Mononuclear cell (primary cell): ENCODE results near the gene C3orf22. TPM values are rescaled to one million over a fixed set of nuclear protein-coding genes. Genes with fewer than 3 reads are reported as not detected.

ENCODE experiments used
- H3K27me3 ChIP-seq: 2 replicates; pipeline ENCODE4 v1.6.0; 2011; ENCODE audit warnings: low read length, control low read depth; ENCODE audit not compliant: insufficient read depth
- H3K4me1 ChIP-seq: 2 replicates; pipeline ENCODE4 v1.5.1; 2011; ENCODE audit warnings: mild to moderate bottlenecking, low read length, control low read depth; ENCODE audit not compliant: insufficient read depth
- H3K4me3 ChIP-seq: 2 replicates; pipeline ENCODE4 v1.5.1; 2011; ENCODE audit warnings: mild to moderate bottlenecking, low read length, moderate library complexity
- H3K9me3 ChIP-seq: 2 replicates; pipeline ENCODE4 v1.5.1; 2011; ENCODE audit warnings: low read depth, mild to moderate bottlenecking, control low read depth, low read length
- total RNA-seq: library from RNA; depleted of rRNA; stranded (reverse); fragments of >200 nt; gene quantifications from one replicate; pipeline ENCODE4 v1.2.3, GENCODE V29; 2012

The C3orf22 gene
- total RNA-seq, 1 donor = not detected

GRCh38 chr3:126528800-126529541 lies 29.8 kb downstream of the C3orf22 start:
- Histone ChIP-seq H3K4me3 (no peak overlapping the region), H3K27me3 (no peaks in the 10 kb centered on the region), H3K9me3 (no peaks in the 10 kb centered on the region), H3K4me1 (peaks cover 62% of the 10 kb centered on the region)

- peaks cover 62% of the 10 kb centered on the region for H3K4me1 ChIP-seq
- no peaks in the 10 kb centered on the region for H3K27me3 ChIP-seq
- H3K4me3 ChIP-seq = no peak overlapping the region
- no peaks in the 10 kb centered on the region for H3K9me3 ChIP-seq
Observed at GRCh38 chr3:126528419-126528799, 30.3 kb downstream of the C3orf22 start.

GRCh38 chr3:126527455-126528211 lies 31.1 kb downstream of the C3orf22 start:
- H3K4me3 ChIP-seq = no peak overlapping the region
- no peaks in the 10 kb centered on the region for H3K9me3 ChIP-seq
- H3K4me1 ChIP-seq = peaks cover 59% of the 10 kb centered on the region
- H3K27me3 ChIP-seq = no peaks in the 10 kb centered on the region

- Histone ChIP-seq H3K9me3 (no peaks in the 10 kb centered on the region), H3K4me3 (no peak overlapping the region), H3K27me3 (no peaks in the 10 kb centered on the region), H3K4me1 (peaks cover 62% of the 10 kb centered on the region)
Observed at GRCh38 chr3:126527006-126527405, 31.7 kb downstream of the C3orf22 start.

GRCh38 chr3:126526668-126527005 lies 32.1 kb downstream of the C3orf22 start:
- Histone ChIP-seq H3K4me3 (no peak overlapping the region), H3K27me3 (no peaks in the 10 kb centered on the region), H3K4me1 (peaks cover 62% of the 10 kb centered on the region), H3K9me3 (no peaks in the 10 kb centered on the region)

GRCh38 chr3:126525853-126526667 lies 32.7 kb downstream of the C3orf22 start:
- Histone ChIP-seq H3K9me3 (no peaks in the 10 kb centered on the region), H3K4me1 (peaks cover 60% of the 10 kb centered on the region), H3K27me3 (no peaks in the 10 kb centered on the region), H3K4me3 (no peak overlapping the region)

GRCh38 chr3:126525091-126525852 lies 33.5 kb downstream of the C3orf22 start:
- peaks cover 52% of the 10 kb centered on the region for H3K4me1 ChIP-seq
- no peaks in the 10 kb centered on the region for H3K27me3 ChIP-seq
- no peak overlapping the region for H3K4me3 ChIP-seq

GRCh38 chr3:126524429-126524988 lies 34.2 kb downstream of the C3orf22 start:
- Histone ChIP-seq H3K4me3 (peak overlapping the region; percentile 37), H3K9me3 (no peaks in the 10 kb centered on the region), H3K27me3 (no peaks in the 10 kb centered on the region), H3K4me1 (peaks cover 44% of the 10 kb centered on the region)

More at GRCh38 chr3:126525091-126525852, 33.5 kb downstream of the C3orf22 start:
- H3K9me3 ChIP-seq = no peaks in the 10 kb centered on the region

GRCh38 chr3:126523745-126524428 lies 34.8 kb downstream of the C3orf22 start, which contains the start of gene CHST13:
Gene CHST13 (plus strand): TSS chr3:126524155. CDS start chr3:126524333, 178 bp downstream.
- H3K9me3 ChIP-seq = no peaks in the 10 kb centered on the region
- peaks cover 38% of the 10 kb centered on the region for H3K4me1 ChIP-seq
- peak within 1 kb of the TSS; percentile 37 for H3K4me3 ChIP-seq
- no peaks in the 10 kb centered on the region for H3K27me3 ChIP-seq

GRCh38 chr3:126522363-126522788 lies 36.4 kb downstream of the C3orf22 start:
- Histone ChIP-seq H3K27me3 (no peaks in the 10 kb centered on the region), H3K4me1 (peaks cover 23% of the 10 kb centered on the region), H3K9me3 (no peaks in the 10 kb centered on the region), H3K4me3 (no peak overlapping the region)

GRCh38 chr3:126521122-126521891 lies 37.4 kb downstream of the C3orf22 start:
- Histone ChIP-seq H3K4me1 (peaks cover 14% of the 10 kb centered on the region), H3K27me3 (no peaks in the 10 kb centered on the region), H3K9me3 (no peaks in the 10 kb centered on the region), H3K4me3 (no peak overlapping the region)

GRCh38 chr3:126519506-126520455 lies 39.0 kb downstream of the C3orf22 start:
- Histone ChIP-seq H3K4me3 (no peak overlapping the region), H3K27me3 (no peaks in the 10 kb centered on the region), H3K9me3 (no peaks in the 10 kb centered on the region), H3K4me1 (peaks cover 13% of the 10 kb centered on the region)
